ENCODE results near the gene SMG6. TPM values are rescaled to one million over a fixed set of nuclear protein-coding genes. Genes with fewer than 3 reads are reported as not detected.

The SMG6 gene
- polyA plus RNA-seq, 4 donors = 15.9 to 17.1 (median 16.4) TPM

- FAIRE-seq (no peak), DNase-seq (no peak)
- no peak overlapping the region for H3K4me3 ChIP-seq (ENCODE audit: low read depth in 1 of 3, low read length in 3 of 3)
- H3K4me1 ChIP-seq (ENCODE audit: control insufficient read depth in 3 of 3, insufficient read depth in 2 of 3, low read depth in 1 of 3, low read length in 2 of 3) = peaks cover 0 to 4% (median 0%) of the 10 kb centered on the region in 3 donors
- H3K36me3 ChIP-seq (ENCODE audit: control insufficient read depth in 3 of 3, insufficient read depth in 2 of 3, low read depth in 1 of 3, low read length in 3 of 3) = peaks cover 0 to 31% (median 5%) of the 10 kb centered on the region in 3 donors
- 61 to 77% (median 76%) methylated on average over 6 of the region's 6 CpGs for WGBS, 3 donors
- H3K27ac ChIP-seq (ENCODE audit: low read depth in 1 of 3, low read length in 2 of 3) = peak overlapping the region in 1 of 3 donors; percentile 52
- no peaks in the 10 kb centered on the region for H3K27me3 ChIP-seq (ENCODE audit: control insufficient read depth in 3 of 3, insufficient read depth in 3 of 3, low read length in 3 of 3)
- H3K9me3 ChIP-seq (ENCODE audit: control insufficient read depth in 2 of 2, insufficient read depth in 1 of 2, low read depth in 1 of 2, low read length in 1 of 2) = no peaks in the 10 kb centered on the region
Observed at GRCh38 chr17:2230877-2231276, 72.7 kb downstream of the SMG6 start.

- H3K4me1 ChIP-seq (ENCODE audit: control insufficient read depth in 3 of 3, insufficient read depth in 2 of 3, low read depth in 1 of 3, low read length in 2 of 3) = peaks cover 0 to 6% (median 0%) of the 10 kb centered on the region in 3 donors
- H3K36me3 ChIP-seq (ENCODE audit: control insufficient read depth in 3 of 3, insufficient read depth in 2 of 3, low read depth in 1 of 3, low read length in 3 of 3) = peaks cover 0 to 15% (median 0%) of the 10 kb centered on the region in 3 donors
- H3K4me3 ChIP-seq (ENCODE audit: low read depth in 1 of 3, low read length in 3 of 3) = no peak overlapping the region
- no peaks in the 10 kb centered on the region for H3K9me3 ChIP-seq (ENCODE audit: control insufficient read depth in 2 of 2, insufficient read depth in 1 of 2, low read depth in 1 of 2, low read length in 1 of 2)
- no peaks in the 10 kb centered on the region for H3K27me3 ChIP-seq (ENCODE audit: control insufficient read depth in 3 of 3, insufficient read depth in 3 of 3, low read length in 3 of 3)
- FAIRE-seq (no peak), DNase-seq (no peak)
- peak overlapping the region in 2 of 3 donors; percentile 1 to 18 for H3K27ac ChIP-seq (ENCODE audit: low read depth in 1 of 3, low read length in 2 of 3)
- 84 to 95% (median 92%) methylated on average over 6 of the region's 6 CpGs for WGBS, 3 donors
Observed at GRCh38 chr17:2227025-2227699, 76.4 kb downstream of the SMG6 start.

DNA sequence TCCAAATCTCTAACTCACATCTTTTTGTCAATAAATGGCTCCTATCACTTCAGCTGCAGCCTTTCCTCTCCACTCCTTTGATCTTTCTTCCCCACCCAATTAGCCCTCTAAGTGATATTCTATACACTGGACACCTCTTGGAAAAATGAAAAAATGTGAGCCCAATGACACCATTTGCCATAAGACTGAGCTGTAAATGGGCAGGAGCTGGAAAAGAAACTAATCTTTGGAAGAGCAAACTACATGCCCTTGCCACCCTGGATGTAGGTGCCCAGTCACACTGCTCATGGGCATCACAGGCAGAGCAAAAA lies 80.0 kb downstream of the SMG6 start:
- H3K27me3 ChIP-seq (ENCODE audit: control insufficient read depth in 3 of 3, insufficient read depth in 3 of 3, low read length in 3 of 3) = no peaks in the 10 kb centered on the region
- peak overlapping the region in 1 of 3 donors; percentile 69 for H3K27ac ChIP-seq (ENCODE audit: low read depth in 1 of 3, low read length in 2 of 3)
- no peaks in the 10 kb centered on the region for H3K9me3 ChIP-seq (ENCODE audit: control insufficient read depth in 2 of 2, insufficient read depth in 1 of 2, low read depth in 1 of 2, low read length in 1 of 2)
- H3K36me3 ChIP-seq (ENCODE audit: control insufficient read depth in 3 of 3, insufficient read depth in 2 of 3, low read depth in 1 of 3, low read length in 3 of 3) = peaks cover 0 to 22% (median 0%) of the 10 kb centered on the region in 3 donors
- DNase-seq (no peak), FAIRE-seq (no peak)
- no peak overlapping the region for H3K4me3 ChIP-seq (ENCODE audit: low read depth in 1 of 3, low read length in 3 of 3)
- H3K4me1 ChIP-seq (ENCODE audit: control insufficient read depth in 3 of 3, insufficient read depth in 2 of 3, low read depth in 1 of 3, low read length in 2 of 3) = peaks cover 0 to 6% (median 0%) of the 10 kb centered on the region in 3 donors

DNA sequence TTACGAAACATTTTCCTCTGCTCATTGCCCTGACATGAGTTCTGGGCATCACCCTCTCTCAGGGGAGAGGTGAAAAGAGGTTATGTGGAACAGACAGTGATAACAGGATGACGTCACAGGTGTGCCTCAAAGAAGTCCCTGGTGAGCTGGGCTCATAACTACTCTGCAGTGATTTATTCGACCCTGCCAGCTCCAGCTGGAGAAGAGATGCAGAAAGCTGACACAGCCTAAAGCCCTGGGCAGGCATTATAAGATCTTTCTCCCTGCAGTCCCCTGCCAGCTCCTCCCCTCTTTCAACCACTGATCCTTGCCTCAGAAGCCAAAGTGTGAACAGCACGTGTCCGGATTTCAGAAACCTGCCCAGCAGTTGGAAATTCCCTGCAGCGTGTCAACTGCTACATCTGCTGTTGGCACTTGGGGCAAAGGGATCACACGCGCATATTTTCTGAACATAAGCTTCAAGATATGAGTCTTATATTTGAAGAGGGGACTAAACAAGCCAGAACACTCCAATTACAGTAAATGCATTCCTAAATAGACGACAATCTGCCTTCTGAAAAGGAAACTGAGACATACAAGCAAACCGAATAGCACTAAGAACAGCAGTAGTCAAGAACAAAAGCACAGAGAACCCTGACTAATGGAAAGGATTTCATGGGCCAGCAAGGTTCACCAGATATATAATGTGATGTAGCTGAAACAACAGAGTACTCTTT lies 80.5 kb downstream of the SMG6 start:
- Histone ChIP-seq H3K9me3 (ENCODE audit: control insufficient read depth in 2 of 2, insufficient read depth in 1 of 2, low read depth in 1 of 2, low read length in 1 of 2) (no peaks in the 10 kb centered on the region), H3K27me3 (ENCODE audit: control insufficient read depth in 3 of 3, insufficient read depth in 3 of 3, low read length in 3 of 3) (no peaks in the 10 kb centered on the region), H3K4me3 (ENCODE audit: low read depth in 1 of 3, low read length in 3 of 3) (no peak overlapping the region), H3K27ac (ENCODE audit: low read depth in 1 of 3, low read length in 2 of 3) (peak overlapping the region in 2 of 3 donors; percentile 49 to 69), H3K36me3 (ENCODE audit: control insufficient read depth in 3 of 3, insufficient read depth in 2 of 3, low read depth in 1 of 3, low read length in 3 of 3) (peaks cover 0 to 22% (median 0%) of the 10 kb centered on the region in 3 donors), H3K4me1 (ENCODE audit: control insufficient read depth in 3 of 3, insufficient read depth in 2 of 3, low read depth in 1 of 3, low read length in 2 of 3) (peaks cover 0 to 6% (median 0%) of the 10 kb centered on the region in 3 donors)
- DNase-seq = no peak
- WGBS, 3 donors = 50 to 74% (median 54%) methylated on average over 10 of the region's 10 CpGs
- FAIRE-seq = no peak

- DNase-seq (no peak), FAIRE-seq (no peak)
- no peaks in the 10 kb centered on the region for H3K9me3 ChIP-seq (ENCODE audit: control insufficient read depth in 2 of 2, insufficient read depth in 1 of 2, low read depth in 1 of 2, low read length in 1 of 2)
- peaks cover 0 to 22% (median 0%) of the 10 kb centered on the region in 3 donors for H3K36me3 ChIP-seq (ENCODE audit: control insufficient read depth in 3 of 3, insufficient read depth in 2 of 3, low read depth in 1 of 3, low read length in 3 of 3)
- H3K27ac ChIP-seq (ENCODE audit: low read depth in 1 of 3, low read length in 2 of 3) = peak overlapping the region in 2 of 3 donors; percentile 49 to 69
- no peak overlapping the region for H3K4me3 ChIP-seq (ENCODE audit: low read depth in 1 of 3, low read length in 3 of 3)
- H3K4me1 ChIP-seq (ENCODE audit: control insufficient read depth in 3 of 3, insufficient read depth in 2 of 3, low read depth in 1 of 3, low read length in 2 of 3) = peaks cover 0 to 6% (median 0%) of the 10 kb centered on the region in 3 donors
- H3K27me3 ChIP-seq (ENCODE audit: control insufficient read depth in 3 of 3, insufficient read depth in 3 of 3, low read length in 3 of 3) = no peaks in the 10 kb centered on the region
- 77 to 89% (median 85%) methylated on average over 4 to 5 of the region's 5 CpGs for WGBS, 3 donors
Observed at GRCh38 chr17:2222301-2222700, 81.3 kb downstream of the SMG6 start.

- DNase-seq = no peak
- 76 to 91% (median 83%) methylated on average over 8 of the region's 8 CpGs for WGBS, 3 donors
- Histone ChIP-seq H3K36me3 (ENCODE audit: control insufficient read depth in 3 of 3, insufficient read depth in 2 of 3, low read depth in 1 of 3, low read length in 3 of 3) (peaks cover 0 to 19% (median 0%) of the 10 kb centered on the region in 3 donors), H3K4me3 (ENCODE audit: low read depth in 1 of 3, low read length in 3 of 3) (no peak overlapping the region), H3K9me3 (ENCODE audit: control insufficient read depth in 2 of 2, insufficient read depth in 1 of 2, low read depth in 1 of 2, low read length in 1 of 2) (no peaks in the 10 kb centered on the region), H3K4me1 (ENCODE audit: control insufficient read depth in 3 of 3, insufficient read depth in 2 of 3, low read depth in 1 of 3, low read length in 2 of 3) (peaks cover 0 to 29% (median 8%) of the 10 kb centered on the region in 3 donors), H3K27ac (ENCODE audit: low read depth in 1 of 3, low read length in 2 of 3) (no peak overlapping the region), H3K27me3 (ENCODE audit: control insufficient read depth in 3 of 3, insufficient read depth in 3 of 3, low read length in 3 of 3) (no peaks in the 10 kb centered on the region)
- FAIRE-seq = no peak
Observed at GRCh38 chr17:2218426-2218825, 85.2 kb downstream of the SMG6 start.

GRCh38 chr17:2215616-2216364 lies 87.8 kb downstream of the SMG6 start:
- DNase-seq = peak; percentile 59 to 61
- no peak for FAIRE-seq
- Histone ChIP-seq H3K36me3 (ENCODE audit: control insufficient read depth in 3 of 3, insufficient read depth in 2 of 3, low read depth in 1 of 3, low read length in 3 of 3) (peaks cover 0 to 13% (median 0%) of the 10 kb centered on the region in 3 donors), H3K27ac (ENCODE audit: low read depth in 1 of 3, low read length in 2 of 3) (peak overlapping the region; percentile 75 to 92 (median 80)), H3K4me3 (ENCODE audit: low read depth in 1 of 3, low read length in 3 of 3) (no peak overlapping the region), H3K27me3 (ENCODE audit: control insufficient read depth in 3 of 3, insufficient read depth in 3 of 3, low read length in 3 of 3) (no peaks in the 10 kb centered on the region), H3K9me3 (ENCODE audit: control insufficient read depth in 2 of 2, insufficient read depth in 1 of 2, low read depth in 1 of 2, low read length in 1 of 2) (no peaks in the 10 kb centered on the region), H3K4me1 (ENCODE audit: control insufficient read depth in 3 of 3, insufficient read depth in 2 of 3, low read depth in 1 of 3, low read length in 2 of 3) (peaks cover 0 to 29% (median 8%) of the 10 kb centered on the region in 3 donors)
- WGBS, 3 donors = 25 to 74% (median 56%) methylated on average over 18 of the region's 18 CpGs

GRCh38 chr17:2214929-2215615 lies 88.5 kb downstream of the SMG6 start:
- Histone ChIP-seq H3K9me3 (ENCODE audit: control insufficient read depth in 2 of 2, insufficient read depth in 1 of 2, low read depth in 1 of 2, low read length in 1 of 2) (no peaks in the 10 kb centered on the region), H3K4me3 (ENCODE audit: low read depth in 1 of 3, low read length in 3 of 3) (no peak overlapping the region), H3K4me1 (ENCODE audit: control insufficient read depth in 3 of 3, insufficient read depth in 2 of 3, low read depth in 1 of 3, low read length in 2 of 3) (peaks cover 0 to 29% (median 8%) of the 10 kb centered on the region in 3 donors), H3K36me3 (ENCODE audit: control insufficient read depth in 3 of 3, insufficient read depth in 2 of 3, low read depth in 1 of 3, low read length in 3 of 3) (peaks cover 0 to 13% (median 0%) of the 10 kb centered on the region in 3 donors), H3K27me3 (ENCODE audit: control insufficient read depth in 3 of 3, insufficient read depth in 3 of 3, low read length in 3 of 3) (no peaks in the 10 kb centered on the region), H3K27ac (ENCODE audit: low read depth in 1 of 3, low read length in 2 of 3) (peak overlapping the region; percentile 80 to 92 (median 81))
- FAIRE-seq (no peak), DNase-seq (peak in 1 of 2 donors; percentile 41)
- WGBS, 3 donors = 35 to 81% (median 73%) methylated on average over 11 of the region's 11 CpGs
